Fibroblast of mammary gland (primary cell): ENCODE measurements around the gene PTH2R.
A peak's percentile ranks its signal among the peaks of the same experiment; 100 is the strongest.
"Not testable (repeated sequence)": the region's sequence is repeated elsewhere in the genome, so short reads cannot be mapped to it uniquely, and the experiment has no call there.

Experiments used
- DNase-seq: peaks from one replicate; pipeline ENCODE4 v3.0.0-alpha.2; 2010; ENCODE audit warnings: low read depth
- H3K4me3 ChIP-seq: 2 replicates; pipeline ENCODE4 v1.5.1; 2011; ENCODE audit warnings: low read depth, mild to moderate bottlenecking, low read length, moderate library complexity; ENCODE audit not compliant: control insufficient read depth
- CTCF ChIP-seq: conservative IDR thresholded peaks from 2 replicates; pipeline ENCODE4 v1.5.1; 2011; ENCODE audit warnings: low read depth, low read length, inconsistent platforms; ENCODE audit not compliant: control insufficient read depth, insufficient read depth

The PTH2R gene

GRCh38 chr2:208373460-208374089 is 33.0 kb upstream of the PTH2R start:
- peak; percentile 81 for TF ChIP-seq CTCF
- H3K4me3 ChIP-seq, result no peak overlapping the region
- DNase-seq, result peak; percentile 61

GRCh38 chr2:208375491-208376068 is 31.0 kb upstream of the PTH2R start:
- H3K4me3 ChIP-seq, result no peak overlapping the region
- TF ChIP-seq CTCF, result no peak
- no peak for DNase-seq

GRCh38 chr2:208377344-208377860 is 29.2 kb upstream of the PTH2R start:
- not testable (repeated sequence) for DNase-seq

GRCh38 chr2:208379192-208379591 is 27.4 kb upstream of the PTH2R start:
- no peak overlapping the region for H3K4me3 ChIP-seq
- no peak for TF ChIP-seq CTCF
- DNase-seq, result no peak

More at GRCh38 chr2:208377344-208377860, 29.2 kb upstream of the PTH2R start:
- not testable (repeated sequence) for H3K4me3 ChIP-seq

GRCh38 chr2:208384637-208385036 is 22.0 kb upstream of the PTH2R start:
- TF ChIP-seq CTCF, result no peak
- DNase-seq, result no peak
- no peak overlapping the region for H3K4me3 ChIP-seq

- TF ChIP-seq CTCF, result no peak
- no peak overlapping the region for H3K4me3 ChIP-seq
- no peak for DNase-seq
These were observed 20.1 kb upstream of the PTH2R start for GRCh38 chr2:208386541-208386940.

- DNase-seq, result no peak
- H3K4me3 ChIP-seq, result no peak overlapping the region
- no peak for TF ChIP-seq CTCF
These were observed 16.7 kb upstream of the PTH2R start for GRCh38 chr2:208389940-208390339.
